ENCODE measurements around the gene NR1I3. TPM values are rescaled to one million over a fixed set of nuclear protein-coding genes. Genes with fewer than 3 reads are reported as not detected.
A peak's percentile ranks its signal among the peaks of the same experiment; 100 is the strongest.

Gene NR1I3
- total RNA-seq, 4 donors from 2014 or later = not detected

DNA sequence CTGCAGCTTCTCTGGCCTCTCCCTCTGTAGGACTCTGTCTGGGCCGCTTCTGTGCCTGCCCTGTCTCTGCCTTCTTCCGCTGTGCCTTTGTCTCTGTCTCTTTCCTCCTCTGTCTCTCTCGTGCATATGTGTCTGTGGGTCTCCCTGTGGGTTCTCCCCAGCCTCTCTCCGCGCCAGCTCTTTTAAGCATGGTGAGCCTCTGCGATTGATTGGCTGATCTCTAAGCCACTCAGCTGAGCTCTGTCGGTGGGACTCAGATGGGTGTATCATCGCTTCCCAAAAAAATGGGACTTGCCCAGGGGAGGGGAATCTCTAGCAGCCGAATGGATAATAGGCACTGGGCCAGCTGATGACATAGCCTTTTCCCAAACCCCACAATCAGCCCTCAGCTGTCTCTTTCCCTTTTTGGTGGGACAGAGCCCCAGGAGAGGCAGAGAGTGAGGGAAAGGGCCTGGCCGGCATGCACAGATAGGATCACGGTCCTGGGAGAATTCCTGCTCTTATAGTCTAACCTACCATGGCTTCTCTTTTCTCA, 39.0 kb downstream of the NR1I3 start, which contains the start of gene ADAMTS4:
Gene ADAMTS4, minus strand, starts transcription at position 158 of the 535 bp plus-strand sequence. CDS start 427 bp downstream, outside the sequence.
- intact Hi-C loops (cut with DNase I) = loop anchor here (10.0 kb wide), 1 partner anchor 186 kb away; no protein-coding TSS in a partner anchor

GRCh38 chr1:161198194-161198896, 39.7 kb downstream of the NR1I3 start:
- intact Hi-C loops (cut with DNase I) = loop anchor here (10.0 kb wide), 1 partner anchor 186 kb away; no protein-coding TSS in a partner anchor
- H3K9me3 ChIP-seq = no peaks in the 10 kb centered on the region
- no peaks in the 10 kb centered on the region for H3K27me3 ChIP-seq
- peak overlapping the region in 1 of 3 donors; percentile 38 for H3K4me3 ChIP-seq (replicated peaks in 1 of 3)
- WGBS, 2 donors = 1% methylated on average over 4 of the region's 20 CpGs; no CpG with 5 or more reads in 1 of the 2 donors
- TF ChIP-seq, protein P1, sequence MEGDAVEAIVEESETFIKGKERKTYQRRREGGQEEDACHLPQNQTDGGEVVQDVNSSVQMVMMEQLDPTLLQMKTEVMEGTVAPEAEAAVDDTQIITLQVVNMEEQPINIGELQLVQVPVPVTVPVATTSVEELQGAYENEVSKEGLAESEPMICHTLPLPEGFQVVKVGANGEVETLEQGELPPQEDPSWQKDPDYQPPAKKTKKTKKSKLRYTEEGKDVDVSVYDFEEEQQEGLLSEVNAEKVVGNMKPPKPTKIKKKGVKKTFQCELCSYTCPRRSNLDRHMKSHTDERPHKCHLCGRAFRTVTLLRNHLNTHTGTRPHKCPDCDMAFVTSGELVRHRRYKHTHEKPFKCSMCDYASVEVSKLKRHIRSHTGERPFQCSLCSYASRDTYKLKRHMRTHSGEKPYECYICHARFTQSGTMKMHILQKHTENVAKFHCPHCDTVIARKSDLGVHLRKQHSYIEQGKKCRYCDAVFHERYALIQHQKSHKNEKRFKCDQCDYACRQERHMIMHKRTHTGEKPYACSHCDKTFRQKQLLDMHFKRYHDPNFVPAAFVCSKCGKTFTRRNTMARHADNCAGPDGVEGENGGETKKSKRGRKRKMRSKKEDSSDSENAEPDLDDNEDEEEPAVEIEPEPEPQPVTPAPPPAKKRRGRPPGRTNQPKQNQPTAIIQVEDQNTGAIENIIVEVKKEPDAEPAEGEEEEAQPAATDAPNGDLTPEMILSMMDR (IDR thresholded peaks at IDR 0.05) = no peak
- no peak for TF ChIP-seq POLR2A (IDR thresholded peaks at IDR 0.05)
- no peaks in the 10 kb centered on the region for H3K36me3 ChIP-seq
- DNase-seq = no peak
- peak overlapping the region; percentile 27 to 96 (median 94) for H3K27ac ChIP-seq
- H3K4me1 ChIP-seq = peaks cover 15 to 38% of the 10 kb centered on the region in 2 donors

More for the DNA sequence above, 39.0 kb downstream of the NR1I3 start, which contains the start of gene ADAMTS4:
- H3K4me3 ChIP-seq (replicated peaks in 1 of 3) = peak within 1 kb of the TSS in 1 of 3 donors; percentile 38
- H3K9me3 ChIP-seq = no peaks in the 10 kb centered on the region
- 64 to 70% methylated on average over 11 of the region's 11 CpGs for WGBS, 2 donors
- H3K27me3 ChIP-seq = no peaks in the 10 kb centered on the region
- TF ChIP-seq, protein P1 (IDR thresholded peaks at IDR 0.05) = no peak
- peak in 1 of 2 donors; percentile 41 for TF ChIP-seq POLR2A (IDR thresholded peaks at IDR 0.05)
- peak in 1 of 2 donors; percentile 23 for DNase-seq
- H3K4me1 ChIP-seq = peaks cover 20 to 41% of the 10 kb centered on the region in 2 donors
- peaks cover 0 to 5% of the 10 kb centered on the region in 2 donors for H3K36me3 ChIP-seq
- H3K27ac ChIP-seq = peak within 1 kb of the TSS; percentile 94 to 96 (median 94)

- H3K36me3 ChIP-seq = no peaks in the 10 kb centered on the region
- H3K4me1 ChIP-seq = peaks cover 8 to 37% of the 10 kb centered on the region in 2 donors
- no peaks in the 10 kb centered on the region for H3K9me3 ChIP-seq
- 61 to 73% methylated on average over 6 to 9 of the region's 11 CpGs for WGBS, 2 donors
- no peaks in the 10 kb centered on the region for H3K27me3 ChIP-seq
- intact Hi-C loops (cut with DNase I) = loop anchor here (10.0 kb wide), 1 partner anchor 187 kb away; no protein-coding TSS in a partner anchor
- DNase-seq = no peak
- peak overlapping the region; percentile 27 to 96 (median 94) for H3K27ac ChIP-seq
- H3K4me3 ChIP-seq (replicated peaks in 1 of 3) = peak overlapping the region in 1 of 3 donors; percentile 38
- no peak for TF ChIP-seq POLR2A (IDR thresholded peaks at IDR 0.05)
These were observed 40.3 kb downstream of the NR1I3 start for GRCh38 chr1:161197560-161198193.

DNA sequence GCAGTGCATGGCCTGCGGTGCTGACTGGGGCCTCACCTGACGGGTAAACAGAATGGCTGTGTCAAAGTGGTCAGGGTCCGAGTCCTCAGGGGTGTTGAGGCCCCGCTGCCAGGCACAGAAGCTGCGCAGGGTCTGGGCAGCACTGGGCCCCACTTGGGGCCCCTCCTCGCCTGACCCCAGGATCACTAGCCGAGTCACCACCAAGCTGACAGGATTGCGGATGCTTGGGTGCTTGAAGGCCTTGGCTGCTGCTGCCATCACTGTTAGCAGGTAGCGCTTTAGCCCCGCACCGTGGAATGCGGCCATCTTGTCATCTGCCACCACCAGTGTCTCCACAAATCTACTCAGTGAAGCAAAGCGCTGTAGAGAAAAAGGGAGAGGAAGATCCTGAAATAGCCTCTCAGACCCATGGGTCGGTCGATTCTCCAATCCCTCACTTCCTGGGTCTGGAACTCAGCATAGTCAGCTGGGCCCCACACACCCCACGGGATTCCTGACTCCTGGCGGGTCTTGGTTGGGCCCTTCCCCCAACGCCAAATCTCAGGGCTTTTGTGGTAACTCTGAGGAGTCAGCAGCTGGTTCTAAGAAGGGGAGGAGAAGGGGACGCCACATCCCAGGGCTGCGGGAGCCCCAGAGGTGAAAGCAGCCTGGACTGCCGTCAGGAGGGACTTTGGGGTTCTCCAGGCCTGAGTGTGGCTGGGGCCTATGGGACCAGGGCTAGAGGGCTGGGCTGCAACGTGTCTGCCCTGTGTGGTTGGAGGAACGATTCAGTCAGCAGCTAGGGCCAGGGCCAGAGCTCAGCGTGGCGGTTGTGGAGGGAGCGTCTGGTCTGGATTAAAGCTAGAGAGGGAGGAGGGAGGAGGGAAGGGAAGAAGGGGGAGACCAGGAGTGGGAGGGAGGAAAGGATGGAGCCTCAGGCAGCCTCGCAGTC, 41.2 kb downstream of the NR1I3 start:
- DNase-seq = no peak
- H3K27ac ChIP-seq = peak overlapping the region in 2 of 3 donors; percentile 94 to 96
- H3K4me3 ChIP-seq (replicated peaks in 1 of 3) = peak overlapping the region in 1 of 3 donors; percentile 38
- no peaks in the 10 kb centered on the region for H3K9me3 ChIP-seq
- H3K36me3 ChIP-seq = no peaks in the 10 kb centered on the region
- peaks cover 8 to 35% of the 10 kb centered on the region in 2 donors for H3K4me1 ChIP-seq
- TF ChIP-seq, protein P1 (IDR thresholded peaks at IDR 0.05) = no peak
- TF ChIP-seq POLR2A (IDR thresholded peaks at IDR 0.05) = no peak
- intact Hi-C loops (cut with DNase I) = loop anchor here (10.0 kb wide), 1 partner anchor 188 kb away; no protein-coding TSS in a partner anchor
- H3K27me3 ChIP-seq = no peaks in the 10 kb centered on the region
- 63 to 72% methylated on average over 20 to 27 of the region's 27 CpGs for WGBS, 2 donors
